ENCODE results near the gene TIGD6. TPM values are rescaled to one million over a fixed set of nuclear protein-coding genes. Genes with fewer than 3 reads are reported as not detected.

Gene TIGD6
- total RNA-seq (1 to 10 TPM; 2.2 to 4.2 (median 2.8) TPM), polyA plus RNA-seq (1 to 10 TPM; 2.1 to 4.0 TPM)
- long read RNA-seq, donor 1, full-length matches to known transcripts = 4 of 5 reads
- long read RNA-seq, donor 1, partial matches to known transcripts = 0 of 5 reads
- long read RNA-seq, donor 1, other reads (novel, unspliced or antisense) = 1 of 5 reads
- long read RNA-seq, donor 2, full-length matches to known transcripts = 6 of 7 reads
- long read RNA-seq, donor 2, partial matches to known transcripts = 0 of 7 reads
- long read RNA-seq, donor 2, other reads (novel, unspliced or antisense) = 1 of 7 reads
- long read RNA-seq, donor 3, full-length matches to known transcripts = 10 of 12 reads
- long read RNA-seq, donor 3, partial matches to known transcripts = 0 of 12 reads
- long read RNA-seq, donor 3, other reads (novel, unspliced or antisense) = 2 of 12 reads

- Histone ChIP-seq H3K27me3 (no peaks in the 10 kb centered on the region), H3K9me3 (no peaks in the 10 kb centered on the region), H3K4me1 (peaks cover 7 to 45% (median 35%) of the 10 kb centered on the region in 9 donors), H3K4me3 (peak within 1 kb of the TSS; percentile 72 to 100 (median 98)), H3K27ac (peak within 1 kb of the TSS; percentile 83 to 97 (median 95)), H3K36me3 (peaks cover 0 to 39% (median 6%) of the 10 kb centered on the region in 9 donors)
- TF ChIP-seq CTCF (IDR thresholded peaks at IDR 0.05) = peak in 7 of 9 donors; percentile 9 to 40 (median 14)
- intact Hi-C loops (cut with DNase I) = no loop called here
- ATAC-seq (peak; percentile 96 to 98 (median 96)), DNase-seq (peak; percentile 93)
- 0% methylated on average over 72 of the region's 72 CpGs for WGBS, 2 donors
These were observed at the start of gene TIGD6, which contains the start of gene HMGXB3 for GRCh38 chr5:150000256-150000989. Gene TIGD6, minus strand, starts transcription at chr5:150000654. Its CDS starts 4,306 bp downstream, at chr5:149996348. Gene HMGXB3, plus strand, starts transcription at chr5:150000739. Its CDS starts 4,114 bp downstream, at chr5:150004853.

GRCh38 chr5:150046031-150046430 is 45.6 kb upstream of the TIGD6 start:
- no peak for TF ChIP-seq CTCF (IDR thresholded peaks at IDR 0.05)
- intact Hi-C loops (cut with DNase I) = loop anchor here in 3 of 10 donors (10.0 kb wide), 1 partner anchor 169 kb away; no protein-coding TSS in a partner anchor
- H3K27me3 ChIP-seq = no peaks in the 10 kb centered on the region
- no peak overlapping the region for H3K27ac ChIP-seq
- H3K4me3 ChIP-seq = no peak overlapping the region
- peaks cover 6 to 100% (median 54%) of the 10 kb centered on the region in 9 donors for H3K36me3 ChIP-seq
- peaks cover 0 to 47% (median 36%) of the 10 kb centered on the region in 9 donors for H3K4me1 ChIP-seq
- no peaks in the 10 kb centered on the region for H3K9me3 ChIP-seq
- DNase-seq (no peak), ATAC-seq (no peak)
- 75 to 97% methylated on average over 6 of the region's 6 CpGs for WGBS, 2 donors

DNA sequence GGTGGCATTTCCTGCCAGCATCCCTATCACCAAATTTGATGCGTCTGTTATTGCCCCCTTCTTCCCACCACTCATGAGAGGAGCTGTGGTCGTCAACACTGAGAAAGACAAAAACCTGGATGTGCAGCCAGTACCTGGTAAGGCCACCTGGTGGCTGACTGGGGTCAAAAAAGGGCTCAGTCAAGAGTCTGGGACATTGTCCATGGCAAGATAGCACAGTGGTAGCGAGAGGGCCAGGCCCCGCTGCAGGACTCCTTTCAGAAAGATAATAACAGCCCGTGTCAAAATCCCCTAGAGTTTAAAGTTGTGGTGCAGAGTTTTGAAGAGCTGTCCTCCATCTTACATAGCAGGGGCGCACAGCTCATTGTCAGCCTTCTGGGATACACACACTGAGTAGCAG is 45.1 kb upstream of the TIGD6 start:
- no peak for TF ChIP-seq CTCF (IDR thresholded peaks at IDR 0.05)
- WGBS, 2 donors = 80 to 82% methylated on average over 6 of the region's 6 CpGs
- peak overlapping the region in 3 of 10 donors; percentile 18 to 54 (median 27) for H3K27ac ChIP-seq

GRCh38 chr5:150044712-150045111 is 44.3 kb upstream of the TIGD6 start:
- Histone ChIP-seq H3K4me3 (no peak overlapping the region), H3K4me1 (peaks cover 0 to 46% (median 36%) of the 10 kb centered on the region in 9 donors), H3K27ac (peak overlapping the region in 6 of 10 donors; percentile 18 to 72 (median 61)), H3K27me3 (no peaks in the 10 kb centered on the region), H3K36me3 (peaks cover 6 to 100% (median 49%) of the 10 kb centered on the region in 9 donors), H3K9me3 (no peaks in the 10 kb centered on the region)
- intact Hi-C loops (cut with DNase I) = loop anchor here in 3 of 10 donors (10.0 kb wide), 1 partner anchor 170 kb away; no protein-coding TSS in a partner anchor
- TF ChIP-seq CTCF (IDR thresholded peaks at IDR 0.05) = no peak
- peak in 3 of 8 donors; percentile 20 to 42 (median 24) for ATAC-seq
- WGBS, 2 donors = 45 to 58% methylated on average over 7 of the region's 7 CpGs
- no peak for DNase-seq

More for the DNA sequence above, 45.1 kb upstream of the TIGD6 start:
- Histone ChIP-seq H3K36me3 (peaks cover 6 to 100% (median 54%) of the 10 kb centered on the region in 9 donors), H3K9me3 (no peaks in the 10 kb centered on the region), H3K4me3 (no peak overlapping the region), H3K4me1 (peaks cover 0 to 46% (median 36%) of the 10 kb centered on the region in 9 donors), H3K27me3 (no peaks in the 10 kb centered on the region)
- no peak for ATAC-seq
- intact Hi-C loops (cut with DNase I) = loop anchor here in 3 of 10 donors (10.0 kb wide), 1 partner anchor 169 kb away; no protein-coding TSS in a partner anchor
- DNase-seq = no peak

All from heart right ventricle (tissue), 16 donors.